Lower lobe of right lung (tissue), 2 donors: ENCODE data around the gene TPI1. TPM values are rescaled to one million over a fixed set of nuclear protein-coding genes. Genes with fewer than 3 reads are reported as not detected.

Experiments
- ATAC-seq, 2 donors: fragments of 200-7000 bp; cut with Tn5 transposase; one replicate each; pipeline ENCODE4 v1.9.1; 2020 to 2022; ENCODE audit warnings: mild to moderate bottlenecking in 2 of 2, moderate library complexity in 2 of 2
- DNase-seq: peaks from one replicate; pipeline ENCODE4 v3.0.0-alpha.2; 2020
- H3K27ac ChIP-seq: fragments of 200-600 bp; one replicate; pipeline ENCODE4 v1.8.0; 2022
- H3K27me3 ChIP-seq: fragments of 200-600 bp; one replicate; pipeline ENCODE4 v1.8.0; 2022; ENCODE audit warnings: low read depth
- H3K36me3 ChIP-seq: fragments of 200-600 bp; one replicate; pipeline ENCODE4 v1.8.0; 2022; ENCODE audit warnings: mild to moderate bottlenecking
- H3K4me1 ChIP-seq: fragments of 200-600 bp; one replicate; pipeline ENCODE4 v1.8.0; 2022
- H3K4me3 ChIP-seq: fragments of 200-600 bp; one replicate; pipeline ENCODE4 v1.8.0; 2022; ENCODE audit warnings: mild to moderate bottlenecking
- H3K9me3 ChIP-seq: fragments of 200-600 bp; one replicate; pipeline ENCODE4 v1.8.0; 2022
- CTCF ChIP-seq: fragments of 200-600 bp; IDR thresholded peaks from one replicate; pipeline ENCODE4 v1.8.0; 2022; ENCODE audit warnings: antibody characterized with exemption, mild to moderate bottlenecking
- intact Hi-C: fragments of 100-400 bp; cut with DNase I; formaldehyde crosslinking; loops from one replicate; pipeline ENCODE4 v1.11.0; 2022
- total RNA-seq: library from RNA; stranded (reverse); fragmentation: NEBNext Ultra II Directional; extraction: Animal tissue kit (Norgen Biotek cat#: 25700); gene quantifications from one replicate; pipeline ENCODE4 v1.2.1, GENCODE V29; 2021
- donor health status: DM: no; HTN: yes; CAD: no; lungs with severe emphysema.

Gene TPI1
- total RNA-seq, 1 donor from 2014 or later: 278 TPM

- peaks cover 5% of the 10 kb centered on the region for H3K27me3 ChIP-seq
- peaks cover 13% of the 10 kb centered on the region for H3K36me3 ChIP-seq
- no peak for TF ChIP-seq CTCF
- H3K27ac ChIP-seq: no peak overlapping the region
- intact Hi-C loops: no loop called here
- no peak overlapping the region for H3K4me3 ChIP-seq
- ATAC-seq: no peak
- H3K9me3 ChIP-seq: no peaks in the 10 kb centered on the region
- H3K4me1 ChIP-seq: no peaks in the 10 kb centered on the region
- no peak for DNase-seq
Observed at GRCh38 chr12:6834873-6835272, 32.5 kb upstream of the TPI1 start.

- TF ChIP-seq CTCF: no peak
- DNase-seq: no peak
- no peak overlapping the region for H3K4me3 ChIP-seq
- no peaks in the 10 kb centered on the region for H3K4me1 ChIP-seq
- no peak overlapping the region for H3K27ac ChIP-seq
- no peak for ATAC-seq
- intact Hi-C loops: no loop called here
- peaks cover 13% of the 10 kb centered on the region for H3K36me3 ChIP-seq
- H3K9me3 ChIP-seq: no peaks in the 10 kb centered on the region
- no peaks in the 10 kb centered on the region for H3K27me3 ChIP-seq
Observed at GRCh38 chr12:6836851-6837250, 30.5 kb upstream of the TPI1 start.

GRCh38 chr12:6837370-6838060, 29.8 kb upstream of the TPI1 start:
- TF ChIP-seq CTCF: no peak
- Histone ChIP-seq H3K4me1 (no peaks in the 10 kb centered on the region), H3K9me3 (no peaks in the 10 kb centered on the region), H3K27ac (no peak overlapping the region), H3K4me3 (no peak overlapping the region), H3K36me3 (peaks cover 13% of the 10 kb centered on the region), H3K27me3 (no peaks in the 10 kb centered on the region)
- ATAC-seq (no peak), DNase-seq (no peak)
- intact Hi-C loops: no loop called here

GRCh38 chr12:6838854-6839253, 28.5 kb upstream of the TPI1 start:
- ATAC-seq (no peak), DNase-seq (no peak)
- Histone ChIP-seq H3K4me3 (no peak overlapping the region), H3K27me3 (no peaks in the 10 kb centered on the region), H3K36me3 (peaks cover 6% of the 10 kb centered on the region), H3K4me1 (no peaks in the 10 kb centered on the region), H3K27ac (no peak overlapping the region), H3K9me3 (no peaks in the 10 kb centered on the region)
- TF ChIP-seq CTCF: no peak
- intact Hi-C loops: no loop called here

- intact Hi-C loops: no loop called here
- no peaks in the 10 kb centered on the region for H3K27me3 ChIP-seq
- H3K4me1 ChIP-seq: no peaks in the 10 kb centered on the region
- no peak for ATAC-seq
- no peaks in the 10 kb centered on the region for H3K9me3 ChIP-seq
- no peak overlapping the region for H3K4me3 ChIP-seq
- no peak overlapping the region for H3K27ac ChIP-seq
- peaks cover 12% of the 10 kb centered on the region for H3K36me3 ChIP-seq
- TF ChIP-seq CTCF: no peak
- DNase-seq: no peak
Observed at GRCh38 chr12:6839482-6840201, 27.7 kb upstream of the TPI1 start.
